Stimulated activated CD8-positive, alpha-beta memory T cell treated with anti-CD3 and anti-CD28 coated beads, Interleukin-15, amount 100 ng/mL, for 1 hour (primary cell): Measurements from ENCODE around the gene ABHD4.
"Not testable (repeated sequence)": the region's sequence is repeated elsewhere in the genome, so short reads cannot be mapped to it uniquely, and the experiment has no call there.

Experiments used
- DNase-seq: peaks from one replicate; pipeline ENCODE4 v3.0.0-alpha.2; 2020; ENCODE audit warnings: low read depth

ABHD4 gene

GRCh38 chr14:22598099-22598895 is at the start of gene ABHD4:
TSS of gene ABHD4 (plus strand) at chr14:22598300. CDS start at chr14:22598307, 7 bp downstream.
- no peak for DNase-seq

GRCh38 chr14:22549324-22549962 is 48.7 kb upstream of the ABHD4 start:
- DNase-seq, result no peak

- no peak for DNase-seq
Measured at GRCh38 chr14:22549981-22550673, 48.0 kb upstream of the ABHD4 start.

GRCh38 chr14:22551605-22551997 is 46.5 kb upstream of the ABHD4 start:
- no peak for DNase-seq

GRCh38 chr14:22552001-22552826 is 45.9 kb upstream of the ABHD4 start:
- no peak for DNase-seq

- DNase-seq, result no peak
Measured at GRCh38 chr14:22552827-22553076, 45.3 kb upstream of the ABHD4 start.

GRCh38 chr14:22553445-22553844 is 44.7 kb upstream of the ABHD4 start:
- DNase-seq, result no peak

- not testable (repeated sequence) for DNase-seq
Measured at GRCh38 chr14:22553861-22554497, 44.1 kb upstream of the ABHD4 start.

- DNase-seq, result no peak
Measured at GRCh38 chr14:22554498-22555383, 43.4 kb upstream of the ABHD4 start.

- no peak for DNase-seq
Measured at GRCh38 chr14:22555384-22556011, 42.6 kb upstream of the ABHD4 start.

- DNase-seq, result peak; percentile 96
Measured at GRCh38 chr14:22556021-22556989, 41.8 kb upstream of the ABHD4 start.

- peak; percentile 90 for DNase-seq
Measured at GRCh38 chr14:22556990-22557623, 41.0 kb upstream of the ABHD4 start.

GRCh38 chr14:22557846-22558220 is 40.3 kb upstream of the ABHD4 start:
- no peak for DNase-seq

- DNase-seq, result no peak
Measured at GRCh38 chr14:22558221-22558913, 39.7 kb upstream of the ABHD4 start.

GRCh38 chr14:22559041-22559440 is 39.1 kb upstream of the ABHD4 start:
- no peak for DNase-seq

- no peak for DNase-seq
Measured at GRCh38 chr14:22560662-22561365, 37.3 kb upstream of the ABHD4 start.

- no peak for DNase-seq
Measured at GRCh38 chr14:22561366-22561660, 36.8 kb upstream of the ABHD4 start.
